GM18909 (cell line): Measurements from ENCODE around the gene MAPKAPK2.
A peak's percentile ranks its signal among the peaks of the same experiment; 100 is the strongest.
"Not testable (repeated sequence)": the region's sequence is repeated elsewhere in the genome, so short reads cannot be mapped to it uniquely, and the experiment has no call there.

Experiments
- ATAC-seq: cut with Tn5 transposase; IDR thresholded peaks from one replicate; pipeline ENCODE4 v1.9.1; 2021; ENCODE audit warnings: mild to moderate bottlenecking; ENCODE audit not compliant: unreplicated experiment, poor library complexity

The MAPKAPK2 gene

DNA sequence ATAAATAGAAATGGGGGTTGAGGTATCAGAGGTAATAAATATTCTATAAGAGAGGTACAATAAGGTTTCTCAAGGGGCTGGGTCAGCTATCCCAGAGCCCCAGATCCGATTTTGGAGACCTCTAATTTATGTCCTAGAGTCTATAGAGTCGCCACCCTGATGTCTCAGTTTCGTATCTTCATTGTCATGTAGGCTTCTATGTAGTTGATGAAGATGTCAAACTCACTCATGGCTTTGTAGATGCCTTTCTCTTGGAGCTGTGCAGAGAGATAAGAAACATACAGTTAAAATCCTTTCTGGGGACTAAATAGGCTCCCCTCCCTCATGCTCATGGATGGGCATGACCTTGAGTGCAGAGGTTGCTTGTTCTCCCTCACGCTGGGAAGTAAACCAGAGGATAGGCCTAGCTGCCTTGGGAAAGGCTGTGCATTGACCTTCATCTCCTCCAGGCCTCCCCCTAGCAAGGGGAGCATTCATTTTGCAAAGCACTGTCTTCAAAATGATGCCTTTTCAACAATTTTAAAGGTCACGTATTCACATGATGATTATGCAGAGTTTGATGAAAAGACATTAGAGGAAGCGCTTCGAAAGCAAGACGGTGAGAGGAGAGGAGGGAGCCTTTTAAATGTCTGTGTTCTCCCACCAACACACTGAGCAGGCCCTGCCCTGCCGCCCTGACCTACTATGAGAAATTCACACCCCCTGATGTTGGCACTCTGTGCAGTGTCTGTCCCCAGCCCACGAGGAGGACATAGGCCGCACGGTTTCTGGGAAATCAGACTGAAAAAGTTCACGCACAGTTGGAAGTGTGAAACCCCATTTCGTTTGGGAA, 84.0 kb downstream of the MAPKAPK2 start:
- peak; percentile 17 for ATAC-seq

GRCh38 chr1:206769304-206769731, 84.6 kb downstream of the MAPKAPK2 start:
- peak; percentile 69 for ATAC-seq

DNA sequence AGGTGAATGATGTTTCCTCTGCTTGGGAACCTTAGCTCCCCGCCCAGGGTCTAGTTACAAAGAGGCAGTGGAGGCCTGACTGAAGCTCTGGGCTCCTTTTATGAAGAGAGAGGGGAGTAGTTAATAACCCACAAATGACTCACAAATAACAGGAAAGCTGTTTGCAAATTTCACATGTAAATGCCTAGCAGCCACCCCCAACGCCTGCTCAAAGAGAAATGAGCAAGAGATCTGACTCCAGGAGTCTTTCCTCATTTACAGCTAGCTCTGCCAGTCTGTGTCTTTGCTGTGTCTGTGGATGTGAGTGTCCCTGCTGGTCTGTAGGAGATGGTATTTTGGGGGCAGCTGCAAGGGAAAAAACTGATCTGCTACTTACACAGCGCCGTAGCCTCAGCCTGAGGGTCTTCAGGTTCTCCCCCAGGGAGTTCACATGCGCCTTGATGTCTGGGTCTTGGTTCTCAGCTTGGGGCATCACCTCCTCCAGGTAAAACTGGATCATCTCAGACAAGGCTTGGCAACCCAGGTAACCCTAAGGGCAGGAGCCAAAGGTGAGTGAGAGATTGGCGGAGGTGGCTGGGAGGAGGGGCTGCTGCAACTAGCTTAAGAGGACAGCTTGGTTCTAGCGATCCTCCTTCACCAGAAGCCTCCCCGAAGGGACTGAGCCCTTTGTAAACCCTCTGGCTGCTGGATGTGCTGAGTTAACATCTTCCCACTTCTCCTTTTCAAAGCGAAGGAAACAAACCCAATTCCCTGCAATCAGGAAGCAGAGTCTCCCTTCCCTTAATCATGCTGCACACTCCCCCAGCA, 86.0 kb downstream of the MAPKAPK2 start, which contains the start of gene IL19:
Gene IL19, plus strand, starts transcription at position 243 of the 807 bp plus-strand sequence. CDS start 65,890 bp downstream, outside the sequence.
- ATAC-seq = peak; percentile 20

DNA sequence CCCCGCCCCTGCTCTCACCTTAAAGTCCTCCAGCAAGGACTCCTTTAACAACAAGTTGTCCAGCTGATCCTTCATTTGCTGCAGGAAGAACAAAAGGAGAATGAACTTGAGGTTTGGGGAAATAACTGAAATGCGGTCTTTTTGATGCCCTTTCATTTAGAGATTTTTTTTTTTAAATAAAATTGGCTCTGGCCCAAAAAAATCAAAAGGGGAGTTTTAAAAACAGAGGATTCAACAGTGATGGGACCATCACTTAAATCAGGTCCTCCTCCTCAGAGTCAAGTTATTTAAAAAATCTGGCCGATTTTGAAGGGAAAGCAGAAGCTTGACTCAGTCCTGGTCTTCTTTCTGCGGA, 86.6 kb downstream of the MAPKAPK2 start:
- ATAC-seq = no peak

DNA sequence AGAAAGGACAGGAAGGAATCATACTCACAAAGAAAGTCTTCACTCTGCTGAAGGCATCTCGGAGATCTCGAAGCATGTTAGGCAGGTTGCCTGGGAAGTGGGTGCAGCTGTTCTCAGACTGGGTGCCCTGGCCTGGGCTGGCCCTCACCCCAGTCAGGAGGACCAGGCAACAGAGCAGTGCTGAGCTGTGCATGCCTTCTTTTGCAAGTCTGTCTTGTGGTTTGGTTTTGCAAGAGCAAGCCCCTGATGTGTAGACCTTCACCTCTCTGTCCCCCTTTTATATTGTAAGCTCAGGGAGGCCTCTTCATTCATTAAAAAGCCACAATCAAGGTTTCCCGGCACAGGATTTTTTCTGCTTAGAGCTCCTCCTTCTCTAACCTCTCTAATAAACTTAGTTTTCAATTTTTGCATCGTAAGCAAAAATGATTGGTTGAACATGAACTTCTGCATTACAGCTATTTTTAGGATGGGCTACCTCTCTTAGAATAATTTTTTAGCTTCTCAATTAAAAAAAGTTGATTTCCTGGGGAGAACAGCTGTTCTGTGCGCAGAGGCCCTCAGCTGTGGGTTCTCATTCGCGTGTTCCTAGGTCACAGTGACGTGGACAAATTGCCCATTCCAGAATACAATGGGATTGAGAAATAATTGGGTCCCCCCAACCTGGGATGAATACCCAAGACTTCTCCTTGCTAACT, 87.7 kb downstream of the MAPKAPK2 start, which contains the start of gene IL10:
Gene IL10, minus strand, starts transcription at position 252 of the 695 bp plus-strand sequence. Its CDS starts 59 bp downstream, at position 193.
- ATAC-seq = no peak

GRCh38 chr1:206774093-206774492, 89.4 kb downstream of the MAPKAPK2 start:
- ATAC-seq = no peak

DNA sequence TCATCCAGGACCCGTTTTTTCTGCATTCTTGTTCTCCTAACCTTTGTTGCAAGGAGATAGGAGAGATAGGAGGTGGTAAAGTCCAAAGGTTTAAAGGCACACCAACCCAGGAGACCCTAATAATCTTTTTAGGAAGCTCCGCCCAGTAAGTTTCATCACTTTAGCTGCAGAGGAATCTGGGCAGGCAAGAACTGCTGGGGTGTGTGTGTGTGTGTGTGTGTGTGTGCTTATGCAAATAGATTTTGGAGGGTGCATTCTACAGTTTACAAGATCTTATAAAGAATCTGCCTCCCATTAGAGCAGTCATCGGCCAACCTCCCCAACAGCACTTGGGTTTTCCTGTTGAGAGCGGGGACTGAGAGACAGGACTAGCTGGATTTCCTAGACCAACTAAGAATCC, 91.5 kb downstream of the MAPKAPK2 start:
- ATAC-seq = no peak

GRCh38 chr1:206778031-206778430, 93.3 kb downstream of the MAPKAPK2 start:
- no peak for ATAC-seq

DNA sequence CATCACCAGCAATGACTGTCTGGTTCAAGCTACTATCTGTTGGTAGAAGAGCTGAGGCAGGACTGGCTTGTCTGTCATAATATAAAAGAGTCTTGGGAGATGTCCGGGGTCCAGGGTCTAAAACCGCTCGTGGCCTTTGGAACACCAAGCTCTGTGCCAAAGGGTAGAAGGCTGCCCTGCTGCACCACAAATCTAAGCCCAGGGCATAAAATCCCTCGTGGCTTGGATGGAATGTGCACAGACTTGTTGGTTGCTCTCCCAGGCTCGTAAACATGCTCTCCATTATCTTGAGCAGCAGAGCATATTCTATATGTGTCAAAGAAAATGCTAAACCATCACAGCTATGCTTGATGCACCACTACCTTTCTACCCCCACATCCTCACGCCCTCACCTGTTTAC, 94.2 kb downstream of the MAPKAPK2 start:
- ATAC-seq = not testable (repeated sequence)

- no peak for ATAC-seq
These were observed 94.9 kb downstream of the MAPKAPK2 start for GRCh38 chr1:206779638-206780037.

DNA sequence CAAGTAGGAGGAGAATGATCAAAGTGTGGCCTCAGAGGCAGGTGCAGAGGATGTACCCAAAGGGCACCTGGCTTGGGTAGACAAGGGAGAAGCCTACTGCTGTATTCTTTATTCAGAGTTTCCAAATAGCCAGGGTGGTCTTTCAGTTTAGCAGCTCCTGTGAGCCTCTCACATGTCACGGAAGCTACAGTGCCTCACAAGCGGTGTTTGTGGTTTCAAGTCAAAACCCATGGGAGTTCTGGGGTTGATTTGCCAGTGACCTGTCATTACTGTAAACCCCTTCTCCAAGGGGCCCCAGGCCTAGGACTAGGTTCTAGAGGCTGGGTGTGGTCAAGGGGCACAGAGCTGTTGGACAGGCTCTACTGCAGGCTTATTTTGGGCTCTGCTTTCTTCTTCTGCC, 97.7 kb downstream of the MAPKAPK2 start:
- peak; percentile 69 for ATAC-seq

DNA sequence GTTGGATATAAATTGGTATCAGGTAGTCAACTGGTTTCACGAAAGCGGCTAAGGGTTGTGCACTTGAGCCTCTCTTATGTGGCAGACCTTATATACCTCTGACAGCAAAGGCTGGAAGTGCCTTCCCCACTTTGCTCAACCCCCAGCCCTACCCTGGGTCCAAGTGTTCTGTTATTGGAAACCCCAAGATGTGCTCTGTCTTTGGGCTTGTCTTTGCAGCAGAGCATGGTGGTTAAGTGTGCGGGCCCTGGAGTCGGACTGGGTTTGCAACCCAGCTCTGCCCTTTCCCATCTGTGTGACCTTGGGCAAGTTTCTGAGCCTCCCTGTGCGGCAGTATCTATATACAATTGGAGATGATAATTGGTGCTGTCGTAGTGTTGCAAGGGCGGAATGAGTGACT, 98.8 kb downstream of the MAPKAPK2 start:
- no peak for ATAC-seq
